Stimulated activated CD4-positive, alpha-beta T cell treated with anti-CD3 and anti-CD28 coated beads, Interleukin-1b, Interleukin-23, amount 100 ng/mL, for 24 hours (primary cell): Measurements from ENCODE around the gene SKAP2.

Experiments
- DNase-seq, 4 experiments: peaks; one replicate each; pipeline ENCODE4 v3.0.0-alpha.2; 2020; ENCODE audit warnings: low read depth in 4 of 4, low spot score in 1 of 4

SKAP2 gene, protein sequence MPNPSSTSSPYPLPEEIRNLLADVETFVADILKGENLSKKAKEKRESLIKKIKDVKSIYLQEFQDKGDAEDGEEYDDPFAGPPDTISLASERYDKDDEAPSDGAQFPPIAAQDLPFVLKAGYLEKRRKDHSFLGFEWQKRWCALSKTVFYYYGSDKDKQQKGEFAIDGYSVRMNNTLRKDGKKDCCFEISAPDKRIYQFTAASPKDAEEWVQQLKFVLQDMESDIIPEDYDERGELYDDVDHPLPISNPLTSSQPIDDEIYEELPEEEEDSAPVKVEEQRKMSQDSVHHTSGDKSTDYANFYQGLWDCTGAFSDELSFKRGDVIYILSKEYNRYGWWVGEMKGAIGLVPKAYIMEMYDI

DNA sequence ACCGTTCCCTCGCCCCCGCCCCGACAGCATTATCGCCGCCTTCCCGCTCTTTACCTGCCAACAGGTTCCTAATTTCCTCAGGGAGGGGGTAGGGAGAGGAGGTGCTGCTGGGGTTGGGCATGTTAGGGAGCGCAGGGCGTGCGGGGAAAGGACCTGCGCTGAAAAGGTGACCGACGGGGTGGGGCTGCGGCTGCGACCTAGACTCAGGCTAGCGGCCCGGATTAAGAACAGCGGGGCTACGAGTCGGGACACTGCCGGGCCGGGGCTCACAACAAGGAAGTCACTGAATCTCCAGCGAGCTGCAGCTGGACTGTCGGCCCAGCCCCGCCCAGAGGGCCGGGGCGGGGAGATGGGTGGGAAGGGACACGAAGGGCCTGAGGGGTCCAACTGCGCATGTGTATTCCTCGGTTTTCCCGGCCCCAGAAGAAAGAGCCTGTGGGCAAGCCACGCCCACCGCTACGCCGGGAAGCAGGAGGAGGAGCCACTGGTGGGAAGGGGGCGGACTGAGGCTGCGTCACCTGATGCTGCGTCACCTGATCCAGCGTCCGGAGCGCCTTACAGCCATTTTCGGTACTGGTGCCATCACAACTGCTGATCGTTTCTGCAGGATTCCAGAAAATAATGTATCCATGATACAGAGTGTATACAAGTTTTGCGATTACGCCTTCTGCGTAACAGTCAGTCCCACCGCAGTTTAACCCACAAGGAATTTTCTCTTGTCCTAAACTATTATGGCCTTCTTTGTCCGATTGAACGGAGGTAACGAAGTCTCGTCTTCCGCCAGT, at the start of gene SKAP2:
Gene SKAP2 (minus strand): TSS at position 282 of the 785 bp plus-strand sequence. CDS start 161 bp downstream, at position 121.
- peak; percentile 60 to 82 (median 72) for DNase-seq

GRCh38 chr7:26912933-26913536, 48.6 kb upstream of the SKAP2 start:
- DNase-seq = no peak

- no peak for DNase-seq
Measured at GRCh38 chr7:26912338-26912737, 47.9 kb upstream of the SKAP2 start.

DNA sequence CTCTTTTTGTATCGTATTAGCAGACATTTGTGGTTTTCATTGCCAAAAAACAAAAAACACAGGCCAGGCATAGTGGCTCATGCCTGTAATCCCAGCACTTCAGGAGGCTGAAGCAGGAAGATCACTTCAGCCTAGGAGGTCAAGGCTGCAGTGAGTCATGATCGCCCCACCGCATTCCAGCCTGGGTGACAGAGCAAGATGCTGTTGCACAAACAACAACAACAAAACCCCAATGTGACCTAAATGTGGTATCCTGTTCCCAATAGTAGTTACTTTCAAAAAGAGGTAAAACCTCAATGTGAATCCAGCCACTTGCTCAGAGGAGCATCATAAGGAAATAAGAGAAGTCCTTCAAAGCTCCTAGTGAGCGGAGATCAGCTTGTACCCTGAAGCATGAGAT, 45.8 kb upstream of the SKAP2 start:
- DNase-seq = no peak

GRCh38 chr7:26900251-26900650, 35.9 kb upstream of the SKAP2 start:
- DNase-seq = no peak

GRCh38 chr7:26899519-26899918, 35.1 kb upstream of the SKAP2 start:
- no peak for DNase-seq

- no peak for DNase-seq
Measured at GRCh38 chr7:26898891-26899290, 34.5 kb upstream of the SKAP2 start.

DNA sequence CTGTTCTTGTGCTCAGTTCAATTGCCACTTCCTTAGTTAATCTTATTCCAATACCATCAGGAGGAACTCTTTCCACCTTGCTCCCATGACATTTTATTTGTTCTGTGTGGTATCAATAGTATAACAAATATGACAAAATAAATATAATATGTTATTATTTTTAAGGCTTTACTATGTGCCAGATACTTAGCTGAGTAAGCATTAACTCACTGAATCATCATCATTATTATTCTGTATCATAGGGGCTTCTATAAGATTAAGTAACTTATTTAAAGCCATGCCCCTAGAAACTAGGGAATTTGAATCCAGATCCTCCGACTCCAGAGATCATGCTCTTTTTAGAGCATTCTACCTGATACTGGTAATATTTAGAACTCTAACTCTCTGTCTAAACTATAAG, 33.5 kb upstream of the SKAP2 start:
- DNase-seq = no peak

- DNase-seq = no peak
Measured at GRCh38 chr7:26891400-26892350, 27.3 kb upstream of the SKAP2 start.

DNA sequence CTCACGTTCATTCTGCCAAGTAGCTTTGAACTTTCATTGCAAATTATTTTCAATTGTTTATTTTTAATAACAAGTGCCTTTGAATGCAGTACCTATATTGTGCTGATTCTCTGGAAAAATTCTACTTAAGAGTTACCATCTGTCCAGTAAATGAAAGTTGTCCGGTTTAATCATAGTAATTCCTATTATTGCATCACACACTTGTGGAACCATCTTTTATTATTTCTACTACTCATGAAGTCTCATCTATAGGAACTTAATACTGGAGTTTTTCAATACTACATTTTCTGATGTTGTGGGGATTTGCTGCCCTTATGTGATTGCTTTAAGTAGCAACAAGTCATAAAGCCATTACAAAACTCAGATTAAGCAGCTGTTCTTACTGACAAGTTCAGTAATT, 16.5 kb upstream of the SKAP2 start:
- no peak for DNase-seq

DNA sequence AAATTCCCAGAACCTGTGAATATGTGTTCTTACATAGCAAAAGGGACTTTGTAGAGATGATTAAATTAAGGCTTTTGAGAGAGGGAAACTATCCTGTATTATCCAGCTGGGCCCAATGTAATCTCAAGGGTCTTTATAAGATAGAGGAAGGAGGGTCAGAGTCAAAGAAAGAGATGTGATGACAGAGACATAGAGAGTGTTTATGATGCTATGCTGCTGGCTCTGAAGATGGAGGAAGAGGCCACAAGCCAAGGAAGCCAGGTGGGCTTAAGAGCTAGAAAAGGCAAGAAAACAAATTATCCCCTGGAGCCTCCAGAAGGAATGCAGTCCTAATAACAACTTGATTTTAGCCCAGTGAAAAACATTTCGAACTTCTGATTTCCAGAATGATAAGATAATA, 15.3 kb upstream of the SKAP2 start:
- no peak for DNase-seq

GRCh38 chr7:26868841-26869495, 4.6 kb upstream of the SKAP2 start:
- no peak for DNase-seq

- no peak for DNase-seq
Measured at GRCh38 chr7:26865094-26865388, 651 bp upstream of the SKAP2 start.

DNA sequence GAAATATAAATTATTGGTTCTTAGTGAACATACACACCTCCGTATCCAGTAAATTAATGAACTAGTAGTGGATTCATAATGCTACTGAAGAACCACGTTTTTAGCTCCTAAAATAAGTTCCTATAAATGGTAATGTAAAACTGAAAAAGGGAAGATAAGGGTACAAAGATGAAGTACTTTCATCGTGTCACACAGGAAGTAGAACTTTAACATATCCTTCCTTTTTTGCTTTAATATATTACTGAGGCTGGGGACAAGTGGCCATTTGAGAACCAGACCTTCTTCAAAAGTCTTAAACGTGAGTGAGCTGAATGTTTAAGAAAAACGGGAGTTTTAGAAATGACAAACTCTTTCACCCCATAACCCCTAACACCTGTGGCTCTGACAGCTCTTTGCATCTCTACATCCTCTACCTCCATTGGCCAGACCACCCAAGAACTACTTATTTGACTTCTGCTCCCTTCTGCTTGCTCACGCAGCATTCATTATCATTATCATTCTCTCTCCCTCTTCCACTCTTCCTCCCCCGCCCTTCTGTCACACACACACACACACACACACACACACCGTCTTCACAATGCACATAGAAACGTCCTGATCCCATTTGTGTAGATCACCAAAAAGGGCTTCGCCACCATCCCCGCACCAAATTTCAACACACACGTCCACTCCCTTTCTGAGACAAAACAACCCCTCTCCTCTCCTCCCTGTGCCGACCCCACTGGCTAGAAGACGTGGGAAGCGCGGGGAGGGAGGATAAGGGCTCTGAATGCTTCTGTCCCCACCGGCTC, 677 bp downstream of the SKAP2 start:
- peak in 1 of 4 experiments; percentile 2 for DNase-seq

DNA sequence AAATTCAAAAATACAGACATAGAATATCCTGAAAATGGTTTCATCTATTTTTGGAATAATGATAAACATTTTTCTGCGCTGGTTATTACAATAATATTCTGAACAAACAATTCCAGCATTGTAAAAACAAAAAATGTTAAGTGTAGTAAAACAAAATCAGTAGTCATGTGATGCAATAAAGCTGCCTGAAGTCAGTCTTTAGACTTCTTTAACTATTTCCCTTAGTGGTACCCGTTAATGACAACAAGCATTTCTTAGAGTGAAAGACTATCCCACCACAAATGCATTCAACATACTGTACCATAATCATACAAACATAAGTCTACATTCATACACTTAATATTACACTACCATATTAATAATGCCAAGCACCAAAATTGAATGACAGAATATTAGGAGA, 1.6 kb downstream of the SKAP2 start:
- no peak for DNase-seq

GRCh38 chr7:26861050-26861449, 3.3 kb downstream of the SKAP2 start:
- DNase-seq = no peak

GRCh38 chr7:26860361-26860760, 4.0 kb downstream of the SKAP2 start:
- DNase-seq = no peak

DNA sequence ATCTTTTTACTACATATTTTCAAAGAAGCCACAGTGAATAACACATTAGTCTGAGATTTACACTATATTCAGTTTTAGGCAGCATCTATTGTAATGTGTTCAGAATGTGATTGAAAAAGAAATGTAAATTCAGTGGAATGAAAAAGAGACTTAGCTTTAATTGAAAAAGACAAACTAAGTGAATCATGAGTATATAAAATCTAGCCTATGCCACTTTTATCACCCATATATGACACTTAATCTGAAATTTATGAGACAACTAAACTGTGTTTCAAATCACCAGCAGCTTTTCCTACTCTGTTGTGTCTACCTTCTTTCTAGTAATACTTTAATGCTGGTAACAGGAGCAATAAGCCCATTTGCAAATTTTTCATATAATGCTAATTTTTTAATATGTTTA, 4.7 kb downstream of the SKAP2 start:
- DNase-seq = no peak

DNA sequence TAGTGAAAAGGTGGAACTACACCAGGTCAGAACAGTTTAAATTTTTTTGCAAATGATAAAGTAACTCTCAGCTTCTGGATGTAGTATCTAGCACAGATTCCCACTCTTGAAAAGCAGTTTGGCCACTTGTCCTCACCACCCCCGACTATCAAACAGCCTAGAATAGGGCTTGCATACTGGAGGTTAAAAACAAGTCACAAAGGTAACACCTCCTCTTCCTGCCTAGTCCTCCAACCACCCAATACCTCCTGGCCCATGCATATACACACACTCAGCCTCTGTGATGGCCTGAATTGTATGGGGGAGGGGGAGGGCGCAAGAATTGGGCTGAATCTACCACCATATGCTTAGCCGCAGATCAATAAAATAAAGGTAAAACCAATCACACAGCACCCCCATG, 5.7 kb downstream of the SKAP2 start:
- no peak for DNase-seq

- no peak for DNase-seq
Measured at GRCh38 chr7:26858241-26858715, 6.1 kb downstream of the SKAP2 start.
